DND-41 (cell line): ENCODE measurements around the gene BDNF.
"Not testable (repeated sequence)": the region's sequence is repeated elsewhere in the genome, so short reads cannot be mapped to it uniquely, and the experiment has no call there.

Experiments used
- ATAC-seq: fragments of 200-7000 bp; cut with Tn5 transposase; 3 replicates; pipeline ENCODE4 v1.9.1; 2021; ENCODE audit warnings: low read depth; ENCODE audit not compliant: insufficient read depth
- DNase-seq: peaks from one replicate; pipeline ENCODE4 v3.0.0-alpha.2; 2020
- H2AFZ ChIP-seq: 2 replicates; pipeline ENCODE4 v1.6.0; 2012; ENCODE audit warnings: low read depth, low read length
- H3K27ac ChIP-seq: 2 replicates; pipeline ENCODE4 v1.5.1; 2012; ENCODE audit warnings: low read length, inconsistent platforms
- H3K27me3 ChIP-seq: fragments of 200-600 bp; sonication (generic); 2 replicates; pipeline ENCODE4 v1.6.0; 2012; ENCODE audit warnings: low read length, mild to moderate bottlenecking, inconsistent platforms; ENCODE audit not compliant: insufficient read depth, poor library complexity
- H3K36me3 ChIP-seq: 2 replicates; pipeline ENCODE4 v1.5.1; 2012; ENCODE audit warnings: low read length, inconsistent platforms; ENCODE audit not compliant: insufficient read depth
- H3K4me1 ChIP-seq: 2 replicates; pipeline ENCODE4 v1.5.1; 2012; ENCODE audit warnings: mild to moderate bottlenecking, low read length; ENCODE audit not compliant: insufficient read depth
- H3K4me2 ChIP-seq: 2 replicates; pipeline ENCODE4 v1.6.0; 2012; ENCODE audit warnings: mild to moderate bottlenecking, moderate library complexity, low read length, inconsistent platforms; ENCODE audit not compliant: insufficient read depth
- H3K4me3 ChIP-seq, 2 experiments: fragments of 200-600 bp in 1 of 2; shearing (Covaris generic) in 1 of 2; 2 replicates each; pipeline ENCODE4 v1.5.1; 2012 to 2016; ENCODE audit warnings: inconsistent platforms in 2 of 2, low read length in 2 of 2, mild to moderate bottlenecking in 2 of 2, low read depth in 1 of 2, moderate library complexity in 1 of 2
- H3K79me2 ChIP-seq: 2 replicates; pipeline ENCODE4 v1.6.0; 2012; ENCODE audit warnings: low read length, inconsistent platforms; ENCODE audit not compliant: insufficient read depth
- H3K9ac ChIP-seq: 2 replicates; pipeline ENCODE4 v1.6.0; 2012; ENCODE audit warnings: low read depth, mild to moderate bottlenecking, inconsistent platforms, low read length, moderate library complexity
- H3K9me3 ChIP-seq: 2 replicates; pipeline ENCODE4 v1.5.1; 2012; ENCODE audit warnings: low read length, moderate library complexity, mild to moderate bottlenecking, inconsistent platforms; ENCODE audit not compliant: insufficient read depth, severe bottlenecking
- H4K20me1 ChIP-seq: 2 replicates; pipeline ENCODE4 v1.6.0; 2012; ENCODE audit warnings: low read length; ENCODE audit not compliant: insufficient read depth
- CTCF ChIP-seq: IDR thresholded peaks from 2 replicates; pipeline ENCODE4 v1.5.1; 2012; ENCODE audit warnings: borderline replicate concordance, low read length, moderate library complexity, mild to moderate bottlenecking; ENCODE audit not compliant: poor library complexity, severe bottlenecking; ENCODE audit errors: extremely low read depth
- EZH2 ChIP-seq: IDR thresholded peaks from 3 replicates; pipeline ENCODE4 v1.6.1; 2012; ENCODE audit warnings: borderline replicate concordance, low read depth, mild to moderate bottlenecking, moderate library complexity, low read length, inconsistent platforms; ENCODE audit not compliant: severe bottlenecking

Gene BDNF

GRCh38 chr11:27673979-27674663 is 26.1 kb downstream of the BDNF start:
- Histone ChIP-seq H3K9me3 (no peaks in the 10 kb centered on the region), H4K20me1 (no peaks in the 10 kb centered on the region), H3K36me3 (no peaks in the 10 kb centered on the region), H3K27ac (no peak overlapping the region), H3K4me1 (no peaks in the 10 kb centered on the region), H3K79me2 (no peaks in the 10 kb centered on the region), H2AFZ (no peak overlapping the region), H3K9ac (no peak overlapping the region), H3K27me3 (no peaks in the 10 kb centered on the region), H3K4me3 (no peak overlapping the region), H3K4me2 (no peak overlapping the region)
- DNase-seq (no peak), ATAC-seq (no peak)
- TF ChIP-seq CTCF (no peak), EZH2 (no peak)

- no peak overlapping the region for H3K4me2 ChIP-seq
- no peaks in the 10 kb centered on the region for H3K36me3 ChIP-seq
- no peak overlapping the region for H3K9ac ChIP-seq
- no peak overlapping the region for H3K27ac ChIP-seq
- ATAC-seq (no peak), DNase-seq (no peak)
- no peaks in the 10 kb centered on the region for H3K79me2 ChIP-seq
- no peaks in the 10 kb centered on the region for H3K27me3 ChIP-seq
- no peaks in the 10 kb centered on the region for H3K9me3 ChIP-seq
- no peaks in the 10 kb centered on the region for H4K20me1 ChIP-seq
- no peaks in the 10 kb centered on the region for H3K4me1 ChIP-seq
- TF ChIP-seq CTCF, result no peak
- TF ChIP-seq EZH2, result no peak
- no peak overlapping the region for H2AFZ ChIP-seq
- H3K4me3 ChIP-seq, result no peak overlapping the region
Observed at GRCh38 chr11:27672836-27673464, 27.3 kb downstream of the BDNF start.

- not testable (repeated sequence) for H3K27ac ChIP-seq, H3K4me3 ChIP-seq, H3K36me3 ChIP-seq, H3K9ac ChIP-seq, DNase-seq, H3K4me1 ChIP-seq, H3K27me3 ChIP-seq, H3K4me2 ChIP-seq, ATAC-seq, H3K79me2 ChIP-seq, H2AFZ ChIP-seq, H4K20me1 ChIP-seq, H3K9me3 ChIP-seq
Observed at GRCh38 chr11:27665508-27666101, 34.6 kb downstream of the BDNF start.

- H3K4me1 ChIP-seq, result no peaks in the 10 kb centered on the region
- no peak overlapping the region for H3K4me2 ChIP-seq
- no peaks in the 10 kb centered on the region for H4K20me1 ChIP-seq
- no peak overlapping the region for H3K4me3 ChIP-seq
- H3K9ac ChIP-seq, result no peak overlapping the region
- H3K79me2 ChIP-seq, result no peaks in the 10 kb centered on the region
- no peaks in the 10 kb centered on the region for H3K36me3 ChIP-seq
- H3K9me3 ChIP-seq, result no peaks in the 10 kb centered on the region
- H3K27ac ChIP-seq, result no peak overlapping the region
- no peaks in the 10 kb centered on the region for H3K27me3 ChIP-seq
- ATAC-seq (no peak), DNase-seq (no peak)
- TF ChIP-seq EZH2 (no peak), CTCF (no peak)
- no peak overlapping the region for H2AFZ ChIP-seq
Observed at GRCh38 chr11:27663326-27663725, 36.9 kb downstream of the BDNF start.
